H9 (cell line): ENCODE data around the gene LRRC70. TPM values are rescaled to one million over a fixed set of nuclear protein-coding genes. Genes with fewer than 3 reads are reported as not detected.
"Not testable (repeated sequence)": the region's sequence is repeated elsewhere in the genome, so short reads cannot be mapped to it uniquely, and the experiment has no call there.

Source experiments
- DNase-seq: peaks from one replicate; pipeline ENCODE4 v3.0.0-alpha.2; 2017
- H2AFZ ChIP-seq: one replicate; pipeline ENCODE4 v1.6.1; 2013; ENCODE audit warnings: mild to moderate bottlenecking, low read length, control low read depth, moderate library complexity
- H2AK5ac ChIP-seq: 2 replicates; pipeline ENCODE4 v1.6.1; 2013; ENCODE audit warnings: low read length, control low read depth, mixed read lengths; ENCODE audit not compliant: insufficient read length
- H2BK120ac ChIP-seq: one replicate; pipeline ENCODE4 v1.6.1; 2013; ENCODE audit warnings: low read depth, mild to moderate bottlenecking, low read length, control low read depth, inconsistent platforms; ENCODE audit not compliant: poor library complexity, severe bottlenecking
- H2BK12ac ChIP-seq: 2 replicates; pipeline ENCODE4 v1.6.1; 2013; ENCODE audit warnings: low read length, control low read depth, mixed read lengths, low read depth; ENCODE audit not compliant: insufficient read length
- H2BK15ac ChIP-seq: 2 replicates; pipeline ENCODE4 v1.6.1; 2013; ENCODE audit warnings: low read depth, low read length, control low read depth
- H2BK20ac ChIP-seq: one replicate; pipeline ENCODE4 v1.6.1; 2013; ENCODE audit warnings: low read depth, mild to moderate bottlenecking, low read length, control low read depth, inconsistent platforms; ENCODE audit not compliant: poor library complexity, severe bottlenecking
- H2BK5ac ChIP-seq: 2 replicates; pipeline ENCODE4 v1.6.1; 2013; ENCODE audit warnings: low read length, control low read depth, mixed read lengths; ENCODE audit not compliant: insufficient read length
- H3K14ac ChIP-seq: 2 replicates; pipeline ENCODE4 v1.6.1; 2013; ENCODE audit warnings: low read length, control low read depth; ENCODE audit not compliant: insufficient read depth
- H3K18ac ChIP-seq: 2 replicates; pipeline ENCODE4 v1.6.1; 2013; ENCODE audit warnings: low read depth, mild to moderate bottlenecking, mixed read lengths, low read length, control low read depth; ENCODE audit not compliant: insufficient read length
- H3K23ac ChIP-seq: 2 replicates; pipeline ENCODE4 v1.6.1; 2013; ENCODE audit warnings: low read length, control low read depth, mixed read lengths, low read depth; ENCODE audit not compliant: insufficient read length
- H3K23me2 ChIP-seq: 2 replicates; pipeline ENCODE4 v1.6.1; 2013; ENCODE audit warnings: low read depth, mild to moderate bottlenecking, mixed read lengths, low read length, control low read depth; ENCODE audit not compliant: insufficient read length, poor library complexity, severe bottlenecking
- H3K27ac ChIP-seq: 2 replicates; pipeline ENCODE4 v1.5.1; 2013; ENCODE audit warnings: low read length, control low read depth, mixed read lengths, low read depth; ENCODE audit not compliant: insufficient read length
- H3K27me3 ChIP-seq: 2 replicates; pipeline ENCODE4 v1.6.1; 2013; ENCODE audit warnings: low read length, control low read depth, inconsistent platforms; ENCODE audit not compliant: insufficient read depth
- H3K4ac ChIP-seq: 2 replicates; pipeline ENCODE4 v1.6.1; 2013; ENCODE audit warnings: low read depth, mild to moderate bottlenecking, control low read depth, inconsistent platforms, low read length, moderate library complexity
- H3K4me1 ChIP-seq: 2 replicates; pipeline ENCODE4 v1.6.1; 2013; ENCODE audit warnings: low read length, control low read depth, inconsistent platforms; ENCODE audit not compliant: insufficient read depth
- H3K4me2 ChIP-seq: 2 replicates; pipeline ENCODE4 v1.6.1; 2013; ENCODE audit warnings: low read length, control low read depth, mixed read lengths; ENCODE audit not compliant: insufficient read length, insufficient read depth
- H3K56ac ChIP-seq: 2 replicates; pipeline ENCODE4 v1.6.1; 2013; ENCODE audit warnings: low read depth, mild to moderate bottlenecking, mixed read lengths, low read length, control low read depth; ENCODE audit not compliant: insufficient read length
- H3K79me1 ChIP-seq: 2 replicates; pipeline ENCODE4 v1.6.1; 2013; ENCODE audit warnings: low read depth, mild to moderate bottlenecking, moderate library complexity, low read length, control low read depth, inconsistent platforms; ENCODE audit not compliant: insufficient read depth, poor library complexity, severe bottlenecking
- H3K79me2 ChIP-seq: 2 replicates; pipeline ENCODE4 v1.6.1; 2013; ENCODE audit warnings: low read length, control low read depth, inconsistent platforms; ENCODE audit not compliant: insufficient read depth
- H3K9ac ChIP-seq: 2 replicates; pipeline ENCODE4 v1.6.1; 2013; ENCODE audit warnings: low read length, control low read depth, mixed read lengths; ENCODE audit not compliant: insufficient read length; ENCODE audit errors: extremely low read depth
- H3K9me3 ChIP-seq: one replicate; pipeline ENCODE4 v1.6.1; 2013; ENCODE audit warnings: low read depth, low read length, inconsistent platforms; ENCODE audit not compliant: control insufficient read depth
- H3T11ph ChIP-seq: one replicate; pipeline ENCODE4 v1.6.1; 2013; ENCODE audit warnings: mild to moderate bottlenecking, low read length, control low read depth, inconsistent platforms
- H4K20me1 ChIP-seq: one replicate; pipeline ENCODE4 v1.6.1; 2013; ENCODE audit not compliant: control insufficient read depth, insufficient read length, insufficient read depth
- H4K5ac ChIP-seq: 2 replicates; pipeline ENCODE4 v1.6.1; 2013; ENCODE audit warnings: low read depth, mild to moderate bottlenecking, mixed read lengths, low read length, control low read depth; ENCODE audit not compliant: insufficient read length
- H4K8ac ChIP-seq: replicated peaks from 2 replicates; pipeline ENCODE4 v1.6.1; 2013; ENCODE audit warnings: low read length, control low read depth, mixed read lengths, low read depth; ENCODE audit not compliant: insufficient read length
- H4K91ac ChIP-seq: 2 replicates; pipeline ENCODE4 v1.6.1; 2013; ENCODE audit warnings: low read depth, mild to moderate bottlenecking, moderate library complexity, mixed read lengths, low read length, control low read depth; ENCODE audit not compliant: insufficient read length
- H3K27ac Mint-ChIP-seq, 3 experiments: 2 replicates in 2 of 3; 3 replicates in 1 of 3; pipeline ENCODE4 v1.8.0; 2020 to 2021; ENCODE audit warnings: mixed read lengths in 3 of 3, mild to moderate bottlenecking in 1 of 3, moderate library complexity in 1 of 3
- H3K27me3 Mint-ChIP-seq: 2 replicates; pipeline ENCODE4 v1.8.0; 2021; ENCODE audit warnings: low read depth, mild to moderate bottlenecking, moderate library complexity, mixed read lengths
- H3K36me3 Mint-ChIP-seq, 3 experiments: 2 replicates in 2 of 3; 3 replicates in 1 of 3; pipeline ENCODE4 v1.8.0; 2020 to 2021; ENCODE audit warnings: low read depth in 3 of 3, mixed read lengths in 3 of 3; ENCODE audit not compliant: insufficient read depth in 1 of 3
- H3K4me1 Mint-ChIP-seq, 2 experiments: 2 replicates each; pipeline ENCODE4 v1.8.0; 2020; ENCODE audit warnings: mixed read lengths in 2 of 2
- H3K4me3 Mint-ChIP-seq, 2 experiments: 2 replicates in 1 of 2; 3 replicates in 1 of 2; pipeline ENCODE4 v1.8.0; 2020 to 2021; ENCODE audit warnings: mild to moderate bottlenecking in 2 of 2, mixed read lengths in 2 of 2, moderate library complexity in 1 of 2
- H3K9me3 Mint-ChIP-seq, 2 experiments: 2 replicates in 1 of 2; 3 replicates in 1 of 2; pipeline ENCODE4 v1.8.0; 2020; ENCODE audit warnings: mild to moderate bottlenecking in 2 of 2, mixed read lengths in 2 of 2, moderate library complexity in 1 of 2
- WGBS: extraction: QIAGEN DNeasy Blood & Tissue Kit; methylation state at CpG from one replicate; pipeline ENCODE4 v1.1.7; 2013; ENCODE audit warnings: missing lambda C conversion rate, low lambda C conversion rate, mixed read lengths; ENCODE audit not compliant: insufficient read length; ENCODE audit errors: extremely low coverage; 5-methylcytosine and 5-hydroxymethylcytosine counted together
- total RNA-seq: library from RNA; stranded (reverse); gene quantifications from 2 replicates; pipeline ENCODE4 v1.2.1, GENCODE V29; 2021
- TF ChIP-seq, protein P1 (sequence below): fragments of 200-600 bp; sonication (generic); conservative IDR thresholded peaks from 3 replicates; pipeline ENCODE4 v1.8.0; 2021; ENCODE audit warnings: antibody characterized with exemption, mild to moderate bottlenecking

Gene LRRC70
- total RNA-seq, 1 experiment from 2014 or later, result 1.1 TPM

DNA sequence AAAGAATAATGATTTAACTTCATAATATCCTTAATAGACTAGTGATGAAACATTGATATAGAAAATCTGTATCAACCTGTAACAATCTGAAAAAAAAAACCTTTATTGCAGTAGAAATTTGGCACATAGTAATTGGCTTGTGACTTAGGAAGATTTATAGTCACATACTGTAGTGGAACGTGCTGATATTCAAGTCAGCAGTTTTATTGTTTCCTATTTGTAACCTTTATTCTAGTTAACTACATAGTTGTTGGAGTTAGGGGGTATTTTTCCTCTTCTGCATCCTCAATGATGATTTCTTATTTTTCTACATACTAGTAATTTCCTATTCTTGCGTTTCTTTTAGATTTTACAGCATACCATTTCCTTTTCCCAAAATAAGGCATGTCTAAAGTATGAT is 14.5 kb upstream of the LRRC70 start:
- Histone ChIP-seq H3K27me3 (no peaks in the 10 kb centered on the region), H3K18ac (no peak overlapping the region), H4K8ac (no peak overlapping the region), H3K4me2 (no peak overlapping the region), H2AFZ (no peak overlapping the region), H3K79me2 (no peaks in the 10 kb centered on the region), H3K9ac (no peak overlapping the region), H4K5ac (no peak overlapping the region), H3T11ph (no peak overlapping the region), H2BK120ac (no peak overlapping the region), H2BK5ac (no peak overlapping the region), H3K4me1 (peaks cover 3% of the 10 kb centered on the region; the same call in 1 of the 2 replicates), H3K14ac (no peak overlapping the region), H4K20me1 (no peaks in the 10 kb centered on the region), H4K91ac (no peak overlapping the region), H3K23me2 (no peaks in the 10 kb centered on the region), H3K56ac (no peak overlapping the region), H3K4ac (no peak overlapping the region), H2AK5ac (no peak overlapping the region), H3K27ac (no peak overlapping the region), H3K79me1 (no peaks in the 10 kb centered on the region), H2BK15ac (no peak overlapping the region), H2BK20ac (no peak overlapping the region), H2BK12ac (no peak overlapping the region), H3K9me3 (no peaks in the 10 kb centered on the region), H3K23ac (no peak overlapping the region)
- Mint-ChIP-seq H3K36me3 (peaks cover 32 to 51% (median 45%) of the 10 kb centered on the region in 3 experiments), H3K27ac (no peak overlapping the region), H3K4me3 (no peak overlapping the region), H3K27me3 (no peaks in the 10 kb centered on the region), H3K4me1 (peaks cover 10 to 15% of the 10 kb centered on the region in 2 experiments), H3K9me3 (peaks cover 18 to 21% of the 10 kb centered on the region in 2 experiments)
- DNase-seq, result no peak
- WGBS, result no CpG with 5 or more reads among the region's 2 CpGs
- TF ChIP-seq, protein P1, sequence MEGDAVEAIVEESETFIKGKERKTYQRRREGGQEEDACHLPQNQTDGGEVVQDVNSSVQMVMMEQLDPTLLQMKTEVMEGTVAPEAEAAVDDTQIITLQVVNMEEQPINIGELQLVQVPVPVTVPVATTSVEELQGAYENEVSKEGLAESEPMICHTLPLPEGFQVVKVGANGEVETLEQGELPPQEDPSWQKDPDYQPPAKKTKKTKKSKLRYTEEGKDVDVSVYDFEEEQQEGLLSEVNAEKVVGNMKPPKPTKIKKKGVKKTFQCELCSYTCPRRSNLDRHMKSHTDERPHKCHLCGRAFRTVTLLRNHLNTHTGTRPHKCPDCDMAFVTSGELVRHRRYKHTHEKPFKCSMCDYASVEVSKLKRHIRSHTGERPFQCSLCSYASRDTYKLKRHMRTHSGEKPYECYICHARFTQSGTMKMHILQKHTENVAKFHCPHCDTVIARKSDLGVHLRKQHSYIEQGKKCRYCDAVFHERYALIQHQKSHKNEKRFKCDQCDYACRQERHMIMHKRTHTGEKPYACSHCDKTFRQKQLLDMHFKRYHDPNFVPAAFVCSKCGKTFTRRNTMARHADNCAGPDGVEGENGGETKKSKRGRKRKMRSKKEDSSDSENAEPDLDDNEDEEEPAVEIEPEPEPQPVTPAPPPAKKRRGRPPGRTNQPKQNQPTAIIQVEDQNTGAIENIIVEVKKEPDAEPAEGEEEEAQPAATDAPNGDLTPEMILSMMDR, result no peak

DNA sequence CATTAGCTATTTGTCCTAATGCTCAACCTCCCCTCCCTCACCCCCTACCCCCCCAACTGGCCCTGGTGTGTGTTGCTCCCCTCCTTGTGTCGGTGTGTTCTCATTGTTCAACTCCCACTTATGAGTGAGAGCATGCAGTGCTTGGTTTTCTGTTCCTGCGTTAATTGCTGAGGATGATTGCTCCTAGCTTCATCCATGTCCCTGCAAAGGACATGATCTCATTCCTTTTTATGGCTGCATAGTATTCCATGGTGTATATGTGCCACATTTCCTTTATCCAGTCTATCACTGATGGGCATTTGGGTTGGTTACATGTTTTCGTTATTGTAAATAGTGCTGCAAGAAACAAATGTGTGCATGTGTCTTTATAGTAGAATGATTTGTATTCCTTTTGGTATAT is 12.9 kb upstream of the LRRC70 start:
- not testable (repeated sequence) for H2BK15ac ChIP-seq, H3K4me2 ChIP-seq, H3K9ac ChIP-seq, H2BK5ac ChIP-seq, H3K4me1 ChIP-seq, H2BK20ac ChIP-seq, H4K8ac ChIP-seq, H2AFZ ChIP-seq, H4K20me1 ChIP-seq, H3K56ac ChIP-seq, H3K14ac ChIP-seq, H3K79me2 ChIP-seq, H3K27ac Mint-ChIP-seq, H4K91ac ChIP-seq, H2BK12ac ChIP-seq, H4K5ac ChIP-seq, H3K23ac ChIP-seq, H3K4ac ChIP-seq, DNase-seq, H3K27me3 Mint-ChIP-seq, H3T11ph ChIP-seq, H3K27me3 ChIP-seq, H3K27ac ChIP-seq, H3K23me2 ChIP-seq, H2AK5ac ChIP-seq, H3K4me3 Mint-ChIP-seq, H3K18ac ChIP-seq, H3K9me3 ChIP-seq, H2BK120ac ChIP-seq, H3K79me1 ChIP-seq
- Mint-ChIP-seq H3K9me3 (peaks cover 18 to 21% of the 10 kb centered on the region in 2 experiments), H3K36me3 (peaks cover 32 to 43% (median 41%) of the 10 kb centered on the region in 3 experiments), H3K4me1 (peaks cover 15 to 19% of the 10 kb centered on the region in 2 experiments)
- no CpG with 5 or more reads among the region's 3 CpGs for WGBS
